ENCODE data around the gene GDAP2. TPM values are rescaled to one million over a fixed set of nuclear protein-coding genes. Genes with fewer than 3 reads are reported as not detected.
A peak's percentile ranks its signal among the peaks of the same experiment; 100 is the strongest.

Gene GDAP2, protein sequence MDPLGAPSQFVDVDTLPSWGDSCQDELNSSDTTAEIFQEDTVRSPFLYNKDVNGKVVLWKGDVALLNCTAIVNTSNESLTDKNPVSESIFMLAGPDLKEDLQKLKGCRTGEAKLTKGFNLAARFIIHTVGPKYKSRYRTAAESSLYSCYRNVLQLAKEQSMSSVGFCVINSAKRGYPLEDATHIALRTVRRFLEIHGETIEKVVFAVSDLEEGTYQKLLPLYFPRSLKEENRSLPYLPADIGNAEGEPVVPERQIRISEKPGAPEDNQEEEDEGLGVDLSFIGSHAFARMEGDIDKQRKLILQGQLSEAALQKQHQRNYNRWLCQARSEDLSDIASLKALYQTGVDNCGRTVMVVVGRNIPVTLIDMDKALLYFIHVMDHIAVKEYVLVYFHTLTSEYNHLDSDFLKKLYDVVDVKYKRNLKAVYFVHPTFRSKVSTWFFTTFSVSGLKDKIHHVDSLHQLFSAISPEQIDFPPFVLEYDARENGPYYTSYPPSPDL
- 17.5 TPM for total RNA-seq
- 6.2 TPM for polyA plus RNA-seq
- long read RNA-seq, donor 1, result 0 reads
- long read RNA-seq, donor 2, full-length matches to known transcripts, result 2 of 2 reads
- long read RNA-seq, donor 2, partial matches to known transcripts, result 0 of 2 reads
- long read RNA-seq, donor 2, other reads (novel, unspliced or antisense), result 0 of 2 reads
- long read RNA-seq, donor 3, full-length matches to known transcripts, result 3 of 3 reads
- long read RNA-seq, donor 3, partial matches to known transcripts, result 0 of 3 reads
- long read RNA-seq, donor 3, other reads (novel, unspliced or antisense), result 0 of 3 reads
- long read RNA-seq, donor 4, full-length matches to known transcripts, result 1 of 1 reads
- long read RNA-seq, donor 4, partial matches to known transcripts, result 0 of 1 reads
- long read RNA-seq, donor 4, other reads (novel, unspliced or antisense), result 0 of 1 reads
- long read RNA-seq, donor 5, full-length matches to known transcripts, result 2 of 2 reads
- long read RNA-seq, donor 5, partial matches to known transcripts, result 0 of 2 reads
- long read RNA-seq, donor 5, other reads (novel, unspliced or antisense), result 0 of 2 reads
- long read RNA-seq, donor 6, full-length matches to known transcripts, result 2 of 2 reads
- long read RNA-seq, donor 6, partial matches to known transcripts, result 0 of 2 reads
- long read RNA-seq, donor 6, other reads (novel, unspliced or antisense), result 0 of 2 reads
- long read RNA-seq, donor 7, full-length matches to known transcripts, result 2 of 2 reads
- long read RNA-seq, donor 7, partial matches to known transcripts, result 0 of 2 reads
- long read RNA-seq, donor 7, other reads (novel, unspliced or antisense), result 0 of 2 reads
- long read RNA-seq, donor 8, result 0 reads
- long read RNA-seq, donor 9, full-length matches to known transcripts, result 2 of 2 reads
- long read RNA-seq, donor 9, partial matches to known transcripts, result 0 of 2 reads
- long read RNA-seq, donor 9, other reads (novel, unspliced or antisense), result 0 of 2 reads
- long read RNA-seq, donor 10, full-length matches to known transcripts, result 2 of 2 reads
- long read RNA-seq, donor 10, partial matches to known transcripts, result 0 of 2 reads
- long read RNA-seq, donor 10, other reads (novel, unspliced or antisense), result 0 of 2 reads

GRCh38 chr1:117929343-117930172, at the start of gene GDAP2, which contains the start of gene WDR3:
Gene GDAP2, minus strand, starts transcription at chr1:117929621. Its CDS starts 9,264 bp downstream, at chr1:117920357.
Gene WDR3, plus strand, starts transcription at chr1:117929739. Its CDS starts 3,581 bp downstream, at chr1:117933320.
- H3K9me3 ChIP-seq (ENCODE audit: control insufficient read depth in 2 of 2, insufficient read depth in 1 of 2, low read length in 1 of 2), result no peaks in the 10 kb centered on the region
- under 1% methylated on average over 64 of the region's 64 CpGs for WGBS
- H3K36me3 ChIP-seq (ENCODE audit: control insufficient read depth in 2 of 2, insufficient read depth in 2 of 2, low read length in 1 of 2), result peaks cover 0 to 2% of the 10 kb centered on the region in 2 donors
- peak within 1 kb of the TSS; percentile 83 to 96 for H3K4me3 ChIP-seq (ENCODE audit: low read length in 2 of 2)
- H3K4me1 ChIP-seq (ENCODE audit: control insufficient read depth in 2 of 2, insufficient read depth in 2 of 2, low read length in 2 of 2), result peaks cover 13 to 14% of the 10 kb centered on the region in 2 donors
- H3K27me3 ChIP-seq (ENCODE audit: control insufficient read depth in 2 of 2, insufficient read depth in 1 of 2, low read length in 1 of 2), result no peaks in the 10 kb centered on the region
- peak; percentile 86 to 97 (median 92) for DNase-seq (ENCODE audit: low read depth in 6 of 9, low spot score in 9 of 9)
- H3K27ac ChIP-seq (ENCODE audit: low read depth in 1 of 2, low read length in 1 of 2), result peak within 1 kb of the TSS; percentile 62 to 91

DNA sequence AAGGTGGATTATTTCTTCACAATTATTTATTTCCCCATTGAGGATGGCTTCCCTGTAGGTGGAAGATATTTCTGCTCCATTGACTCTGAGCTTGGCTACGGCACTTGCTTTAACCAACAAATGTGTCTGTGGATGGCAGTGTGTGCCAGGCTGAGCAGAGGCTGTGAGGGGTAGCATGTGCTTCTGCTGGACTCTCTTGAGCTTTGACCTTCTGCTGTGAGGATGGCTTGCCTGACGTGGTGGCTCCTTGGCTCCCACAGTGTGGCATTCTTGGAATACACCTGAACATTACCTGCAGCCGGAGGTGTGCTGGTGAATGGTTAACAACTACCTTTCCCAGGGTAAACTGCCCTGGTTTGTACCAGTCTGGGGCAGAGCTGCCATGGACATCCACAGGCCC, 47.0 kb upstream of the GDAP2 start:
- no peaks in the 10 kb centered on the region for H3K9me3 ChIP-seq (ENCODE audit: control insufficient read depth in 2 of 2, insufficient read depth in 1 of 2, low read length in 1 of 2)
- no peak for DNase-seq (ENCODE audit: low read depth in 6 of 9, low spot score in 9 of 9)
- no peak overlapping the region for H3K27ac ChIP-seq (ENCODE audit: low read depth in 1 of 2, low read length in 1 of 2)
- H3K36me3 ChIP-seq (ENCODE audit: control insufficient read depth in 2 of 2, insufficient read depth in 2 of 2, low read length in 1 of 2), result no peaks in the 10 kb centered on the region
- no peaks in the 10 kb centered on the region for H3K27me3 ChIP-seq (ENCODE audit: control insufficient read depth in 2 of 2, insufficient read depth in 1 of 2, low read length in 1 of 2)
- H3K4me1 ChIP-seq (ENCODE audit: control insufficient read depth in 2 of 2, insufficient read depth in 2 of 2, low read length in 2 of 2), result no peaks in the 10 kb centered on the region
- WGBS, result 96% methylated on average over 3 of the region's 3 CpGs
- H3K4me3 ChIP-seq (ENCODE audit: low read length in 2 of 2), result no peak overlapping the region

DNA sequence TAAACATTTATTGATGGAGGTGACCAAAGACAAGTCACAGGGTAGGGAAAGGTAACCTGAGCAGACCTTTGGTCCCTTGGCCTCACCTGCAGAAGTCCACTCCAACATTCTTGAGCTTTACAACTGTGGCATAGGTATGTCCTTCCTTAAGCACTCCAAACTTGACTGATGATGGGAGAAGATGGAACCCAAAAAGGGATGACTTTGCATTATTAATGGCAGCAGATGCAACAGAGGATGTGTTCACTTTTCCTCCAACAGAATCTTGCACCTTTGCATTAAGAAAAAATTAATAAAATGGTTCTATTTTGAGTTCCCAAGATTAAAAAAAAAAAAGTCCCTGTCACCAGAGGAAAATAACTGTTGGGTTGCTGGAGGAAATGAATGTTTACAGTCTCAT, 42.4 kb upstream of the GDAP2 start:
- H3K36me3 ChIP-seq (ENCODE audit: control insufficient read depth in 2 of 2, insufficient read depth in 2 of 2, low read length in 1 of 2), result no peaks in the 10 kb centered on the region
- no peak overlapping the region for H3K27ac ChIP-seq (ENCODE audit: low read depth in 1 of 2, low read length in 1 of 2)
- DNase-seq (ENCODE audit: low read depth in 6 of 9, low spot score in 9 of 9), result no peak
- H3K4me3 ChIP-seq (ENCODE audit: low read length in 2 of 2), result no peak overlapping the region
- H3K27me3 ChIP-seq (ENCODE audit: control insufficient read depth in 2 of 2, insufficient read depth in 1 of 2, low read length in 1 of 2), result no peaks in the 10 kb centered on the region
- no peaks in the 10 kb centered on the region for H3K9me3 ChIP-seq (ENCODE audit: control insufficient read depth in 2 of 2, insufficient read depth in 1 of 2, low read length in 1 of 2)
- H3K4me1 ChIP-seq (ENCODE audit: control insufficient read depth in 2 of 2, insufficient read depth in 2 of 2, low read length in 2 of 2), result no peaks in the 10 kb centered on the region

DNA sequence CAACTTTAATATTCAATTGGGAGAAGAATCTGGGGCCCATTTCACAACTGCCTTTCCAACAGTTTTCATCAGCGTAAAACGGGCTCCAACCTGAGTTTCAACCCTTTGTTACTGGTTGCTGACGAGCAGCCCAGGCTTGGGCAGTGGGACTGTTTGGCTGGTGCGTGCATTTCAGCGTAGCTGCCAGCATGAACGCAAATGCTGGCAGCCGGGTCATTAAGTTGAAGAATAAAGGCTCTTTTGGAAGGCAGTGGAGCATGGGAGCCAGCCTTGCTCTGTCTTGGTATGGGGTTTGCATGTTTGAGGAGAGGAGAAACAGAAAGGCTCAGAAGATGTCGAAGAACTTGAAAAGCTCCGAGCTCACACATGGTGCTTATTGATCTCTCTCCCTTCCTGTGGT, 40.8 kb upstream of the GDAP2 start:
- 94% methylated on average over 9 of the region's 9 CpGs for WGBS
- H3K27me3 ChIP-seq (ENCODE audit: control insufficient read depth in 2 of 2, insufficient read depth in 1 of 2, low read length in 1 of 2), result no peaks in the 10 kb centered on the region
- H3K4me1 ChIP-seq (ENCODE audit: control insufficient read depth in 2 of 2, insufficient read depth in 2 of 2, low read length in 2 of 2), result no peaks in the 10 kb centered on the region
- H3K4me3 ChIP-seq (ENCODE audit: low read length in 2 of 2), result no peak overlapping the region
- no peaks in the 10 kb centered on the region for H3K36me3 ChIP-seq (ENCODE audit: control insufficient read depth in 2 of 2, insufficient read depth in 2 of 2, low read length in 1 of 2)
- no peak overlapping the region for H3K27ac ChIP-seq (ENCODE audit: low read depth in 1 of 2, low read length in 1 of 2)
- no peak for DNase-seq (ENCODE audit: low read depth in 6 of 9, low spot score in 9 of 9)
- H3K9me3 ChIP-seq (ENCODE audit: control insufficient read depth in 2 of 2, insufficient read depth in 1 of 2, low read length in 1 of 2), result no peaks in the 10 kb centered on the region

DNA sequence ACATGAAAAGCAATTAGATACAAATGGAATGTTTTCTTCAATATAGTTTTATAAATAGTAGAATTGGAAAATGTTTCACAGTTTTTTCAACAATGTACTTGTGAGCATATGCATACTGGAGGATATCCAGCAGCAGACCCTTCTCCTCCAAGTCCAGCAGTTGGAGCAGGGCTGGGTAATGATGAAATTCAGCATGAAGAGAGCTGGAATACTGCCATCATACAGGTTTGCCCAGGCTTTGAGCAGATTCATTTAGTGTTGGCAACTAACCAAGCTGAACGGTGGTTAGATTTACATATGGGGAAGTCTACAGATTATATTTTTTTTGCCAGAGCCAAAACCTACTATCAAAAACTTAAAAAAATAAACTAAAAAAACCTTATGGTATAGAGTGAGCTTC, 38.5 kb upstream of the GDAP2 start:
- Histone ChIP-seq H3K27ac (ENCODE audit: low read depth in 1 of 2, low read length in 1 of 2) (no peak overlapping the region), H3K9me3 (ENCODE audit: control insufficient read depth in 2 of 2, insufficient read depth in 1 of 2, low read length in 1 of 2) (no peaks in the 10 kb centered on the region), H3K36me3 (ENCODE audit: control insufficient read depth in 2 of 2, insufficient read depth in 2 of 2, low read length in 1 of 2) (no peaks in the 10 kb centered on the region), H3K4me3 (ENCODE audit: low read length in 2 of 2) (no peak overlapping the region), H3K4me1 (ENCODE audit: control insufficient read depth in 2 of 2, insufficient read depth in 2 of 2, low read length in 2 of 2) (no peaks in the 10 kb centered on the region), H3K27me3 (ENCODE audit: control insufficient read depth in 2 of 2, insufficient read depth in 1 of 2, low read length in 1 of 2) (no peaks in the 10 kb centered on the region)
- WGBS, result 12% methylated on average over 1 of the region's 1 CpG
- peak in 1 of 9 donors; percentile 1 for DNase-seq (ENCODE audit: low read depth in 6 of 9, low spot score in 9 of 9)

GRCh38 chr1:117967477-117967876, 38.1 kb upstream of the GDAP2 start:
- H3K27ac ChIP-seq (ENCODE audit: low read depth in 1 of 2, low read length in 1 of 2), result no peak overlapping the region
- no peaks in the 10 kb centered on the region for H3K4me1 ChIP-seq (ENCODE audit: control insufficient read depth in 2 of 2, insufficient read depth in 2 of 2, low read length in 2 of 2)
- no peaks in the 10 kb centered on the region for H3K9me3 ChIP-seq (ENCODE audit: control insufficient read depth in 2 of 2, insufficient read depth in 1 of 2, low read length in 1 of 2)
- DNase-seq (ENCODE audit: low read depth in 6 of 9, low spot score in 9 of 9), result peak in 1 of 9 donors; percentile 1
- H3K36me3 ChIP-seq (ENCODE audit: control insufficient read depth in 2 of 2, insufficient read depth in 2 of 2, low read length in 1 of 2), result peaks cover 0 to 3% of the 10 kb centered on the region in 2 donors
- H3K27me3 ChIP-seq (ENCODE audit: control insufficient read depth in 2 of 2, insufficient read depth in 1 of 2, low read length in 1 of 2), result no peaks in the 10 kb centered on the region
- WGBS, result 75% methylated on average over 4 of the region's 4 CpGs
- no peak overlapping the region for H3K4me3 ChIP-seq (ENCODE audit: low read length in 2 of 2)

DNA sequence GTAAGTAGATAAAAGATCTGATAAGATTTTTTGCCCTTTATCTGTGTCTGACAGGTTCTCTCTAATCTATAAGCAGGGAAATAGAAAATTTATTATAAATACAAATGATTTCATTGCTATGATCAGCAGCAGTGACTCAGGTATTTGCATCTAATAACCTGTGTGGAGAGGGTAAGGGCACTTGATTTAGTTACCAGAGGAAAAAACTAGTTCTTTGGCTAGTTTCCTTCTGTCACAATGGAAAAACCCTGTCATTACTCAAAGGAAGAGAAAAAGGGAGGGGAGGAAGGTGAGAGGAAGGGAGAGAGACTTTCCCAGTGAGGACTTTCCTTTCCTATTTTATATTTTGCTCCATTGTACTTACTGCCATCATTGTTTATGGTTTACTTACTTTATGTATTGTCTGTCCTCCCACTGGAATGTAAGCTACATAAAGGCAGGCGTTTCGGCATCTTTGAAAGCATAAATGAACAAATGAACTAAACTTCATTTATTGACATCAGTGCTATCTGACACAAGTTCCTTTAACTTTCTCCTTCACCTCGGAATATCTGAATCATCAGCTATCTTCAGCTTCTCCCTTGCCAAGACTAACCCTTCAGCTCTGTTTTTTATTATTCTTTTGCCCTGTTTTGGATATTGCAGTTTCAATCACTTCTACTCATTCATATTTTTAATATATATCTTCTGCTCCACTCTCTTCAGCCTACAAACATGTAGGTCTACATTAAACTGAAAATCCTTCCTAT, 35.0 kb upstream of the GDAP2 start:
- Histone ChIP-seq H3K27ac (ENCODE audit: low read depth in 1 of 2, low read length in 1 of 2) (no peak overlapping the region), H3K4me3 (ENCODE audit: low read length in 2 of 2) (no peak overlapping the region), H3K4me1 (ENCODE audit: control insufficient read depth in 2 of 2, insufficient read depth in 2 of 2, low read length in 2 of 2) (no peaks in the 10 kb centered on the region), H3K27me3 (ENCODE audit: control insufficient read depth in 2 of 2, insufficient read depth in 1 of 2, low read length in 1 of 2) (no peaks in the 10 kb centered on the region), H3K9me3 (ENCODE audit: control insufficient read depth in 2 of 2, insufficient read depth in 1 of 2, low read length in 1 of 2) (no peaks in the 10 kb centered on the region), H3K36me3 (ENCODE audit: control insufficient read depth in 2 of 2, insufficient read depth in 2 of 2, low read length in 1 of 2) (peaks cover 3 to 16% of the 10 kb centered on the region in 2 donors)
- over 99% methylated on average over 3 of the region's 3 CpGs for WGBS
- no peak for DNase-seq (ENCODE audit: low read depth in 6 of 9, low spot score in 9 of 9)
